ENCODE data around the gene MORF4L2.

MORF4L2 gene

GRCh38 chrX:103686199-103687072, at the start of gene MORF4L2:
Gene MORF4L2 (minus strand): TSS chrX:103686699. CDS start chrX:103677027, 9,672 bp downstream.
- DNase-seq (ENCODE audit: low read depth in 2 of 2), result peak; percentile 97

GRCh38 chrX:103734125-103734760, 47.7 kb upstream of the MORF4L2 start:
- DNase-seq (ENCODE audit: low read depth in 2 of 2), result no peak

- DNase-seq (ENCODE audit: low read depth in 2 of 2), result no peak
Observed at GRCh38 chrX:103733017-103733416, 46.5 kb upstream of the MORF4L2 start.

GRCh38 chrX:103730796-103731493, 44.4 kb upstream of the MORF4L2 start:
- peak; percentile 60 to 67 for DNase-seq (ENCODE audit: low read depth in 2 of 2)

- DNase-seq (ENCODE audit: low read depth in 2 of 2), result no peak
Observed at GRCh38 chrX:103730147-103730795, 43.8 kb upstream of the MORF4L2 start.

- DNase-seq (ENCODE audit: low read depth in 2 of 2), result no peak
Observed at GRCh38 chrX:103729015-103729414, 42.5 kb upstream of the MORF4L2 start.

- no peak for DNase-seq (ENCODE audit: low read depth in 2 of 2)
Observed at GRCh38 chrX:103727115-103727514, 40.6 kb upstream of the MORF4L2 start.

GRCh38 chrX:103726477-103726876, 40.0 kb upstream of the MORF4L2 start:
- DNase-seq (ENCODE audit: low read depth in 2 of 2), result no peak

- DNase-seq (ENCODE audit: low read depth in 2 of 2), result no peak
Observed at GRCh38 chrX:103722505-103722904, 36.0 kb upstream of the MORF4L2 start.

GRCh38 chrX:103718120-103718519, 31.6 kb upstream of the MORF4L2 start:
- DNase-seq (ENCODE audit: low read depth in 2 of 2), result no peak

- DNase-seq (ENCODE audit: low read depth in 2 of 2), result peak; percentile 67 to 71
Observed at GRCh38 chrX:103716962-103717361, 30.5 kb upstream of the MORF4L2 start.

- DNase-seq (ENCODE audit: low read depth in 2 of 2), result no peak
Observed at GRCh38 chrX:103710609-103711008, 24.1 kb upstream of the MORF4L2 start, which contains the start of gene TMEM31. Gene TMEM31 (plus strand): TSS chrX:103710909. CDS start chrX:103712259, 1,350 bp downstream.

GRCh38 chrX:103704863-103705262, 18.4 kb upstream of the MORF4L2 start:
- DNase-seq (ENCODE audit: low read depth in 2 of 2), result no peak

- DNase-seq (ENCODE audit: low read depth in 2 of 2), result no peak
Observed at GRCh38 chrX:103699243-103699642, 12.7 kb upstream of the MORF4L2 start.

GRCh38 chrX:103697687-103698086, 11.2 kb upstream of the MORF4L2 start:
- DNase-seq (ENCODE audit: low read depth in 2 of 2), result no peak

GRCh38 chrX:103691059-103691458, 4.6 kb upstream of the MORF4L2 start:
- DNase-seq (ENCODE audit: low read depth in 2 of 2), result no peak

GRCh38 chrX:103688946-103689345, 2.4 kb upstream of the MORF4L2 start:
- no peak for DNase-seq (ENCODE audit: low read depth in 2 of 2)

- DNase-seq (ENCODE audit: low read depth in 2 of 2), result peak; percentile 53 to 63
Observed at GRCh38 chrX:103687696-103688201, 1.2 kb upstream of the MORF4L2 start.

GRCh38 chrX:103687073-103687695, 685 bp upstream of the MORF4L2 start:
- peak; percentile 54 to 58 for DNase-seq (ENCODE audit: low read depth in 2 of 2)

- DNase-seq (ENCODE audit: low read depth in 2 of 2), result no peak
Observed at GRCh38 chrX:103685396-103685795, 1.1 kb downstream of the MORF4L2 start.

GRCh38 chrX:103681443-103681842, 5.1 kb downstream of the MORF4L2 start:
- DNase-seq (ENCODE audit: low read depth in 2 of 2), result no peak
